K562 (cell line): Measurements from ENCODE around the gene SHISA7. TPM values are rescaled to one million over a fixed set of nuclear protein-coding genes. Genes with fewer than 3 reads are reported as not detected.

Source experiments
- ATAC-seq: fragments of 200-7000 bp; cut with Tn5 transposase; 3 replicates; pipeline ENCODE4 v1.9.1; 2020; ENCODE audit warnings: moderate library complexity
- BruUV-seq: library from RNA; stranded (reverse); fragments of 400-500 nt; replicated peaks from 2 replicates; lab custom pipeline; 2021; lab: Mats Ljungman, UMichigan
- CTCF ChIA-PET: fragments of 300-600 bp; formaldehyde crosslinking; extraction: SDS; loops from one replicate; lab custom pipeline; 2021; ENCODE audit warnings: low intra/inter-chr PET ratio; lab: Yijun Ruan, JAX
- POLR2A ChIA-PET: fragments of 300-600, 350-650 bp; sonication (Branson Sonifier 250); formaldehyde crosslinking; extraction: SDS; loops from one replicate; lab custom pipeline; 2021; ENCODE audit warnings: antibody characterized with exemption, inconsistent platforms; lab: Yijun Ruan, JAX
- DNase-seq, 4 experiments: peaks; one replicate each; pipeline versions ENCODE4 v3.0.0 to v3.0.0-alpha.2; 2011 to 2018; ENCODE audit warnings: low spot score in 3 of 4, mixed read lengths in 3 of 4; ENCODE audit errors: extremely low read depth in 1 of 4
- FAIRE-seq: peaks from 2 replicates; lab custom pipeline; 2011; peaks lifted over from hg19 to GRCh38; lab: Jason Lieb, UNC
- H2AFZ ChIP-seq: 2 replicates; pipeline ENCODE4 v1.6.0; 2011; ENCODE audit warnings: low read depth, low read length, control low read depth, inconsistent platforms
- H3K27ac ChIP-seq: fragments of 200-600 bp; 3 replicates; pipeline ENCODE4 v1.8.0; 2011; ENCODE audit warnings: low read depth, mild to moderate bottlenecking, control low read depth, inconsistent platforms, low read length, moderate library complexity, mixed read lengths; ENCODE audit errors: extremely low read depth
- H3K27me3 ChIP-seq, 2 experiments: fragments of 300-600 bp in 1 of 2; 2 replicates in 1 of 2; 3 replicates in 1 of 2; pipeline versions ENCODE4 v1.6.0 to v1.8.0; 2011; ENCODE audit warnings: inconsistent platforms in 2 of 2, low read length in 2 of 2, mild to moderate bottlenecking in 1 of 2, mixed read lengths in 1 of 2, moderate library complexity in 1 of 2; ENCODE audit not compliant: control insufficient read depth in 2 of 2, insufficient read depth in 2 of 2
- H3K36me3 ChIP-seq: fragments of 300-600 bp; 3 replicates; pipeline ENCODE4 v1.8.0; 2011; ENCODE audit warnings: mild to moderate bottlenecking, low read length, inconsistent platforms; ENCODE audit not compliant: control insufficient read depth, insufficient read depth
- H3K4me1 ChIP-seq, 2 experiments: fragments of 200-600 bp in 1 of 2; replicated peaks in 1 of 2; 2 replicates in 1 of 2; 3 replicates in 1 of 2; pipeline versions ENCODE4 v1.5.1 to v1.8.0; 2011; ENCODE audit warnings: inconsistent platforms in 2 of 2, low read length in 2 of 2, mild to moderate bottlenecking in 1 of 2, mixed read lengths in 1 of 2, moderate library complexity in 1 of 2; ENCODE audit not compliant: control insufficient read depth in 2 of 2, insufficient read depth in 2 of 2
- H3K4me2 ChIP-seq: 2 replicates; pipeline ENCODE4 v1.6.1; 2011; ENCODE audit warnings: low read length, control low read depth, inconsistent platforms, mixed read lengths; ENCODE audit not compliant: insufficient read depth
- H3K4me3 ChIP-seq: fragments of 200-600 bp; sonication (generic), shearing (Covaris generic); 2 replicates; pipeline ENCODE4 v1.5.1; 2016; ENCODE audit warnings: control low read depth, inconsistent platforms
- H3K79me2 ChIP-seq: fragments of 200-600 bp; 3 replicates; pipeline ENCODE4 v1.8.0; 2011; ENCODE audit warnings: low read length, inconsistent platforms; ENCODE audit not compliant: control insufficient read depth, insufficient read depth
- H3K9ac ChIP-seq, 2 experiments: 2 replicates each; pipeline versions ENCODE4 v1.6.0 to v1.6.1; 2011; ENCODE audit warnings: low read depth in 2 of 2, low read length in 2 of 2, control low read depth in 1 of 2, inconsistent platforms in 1 of 2, mild to moderate bottlenecking in 1 of 2, mixed read lengths in 1 of 2; ENCODE audit not compliant: insufficient read depth in 1 of 2
- H3K9me1 ChIP-seq: one replicate; pipeline ENCODE4 v1.6.0; 2011; ENCODE audit warnings: inconsistent platforms, mild to moderate bottlenecking, low read length, moderate library complexity; ENCODE audit not compliant: control insufficient read depth, insufficient read depth
- H3K9me3 ChIP-seq: replicated peaks from 2 replicates; pipeline ENCODE4 v1.5.1; 2011; ENCODE audit warnings: low read depth, low read length, inconsistent platforms; ENCODE audit not compliant: control insufficient read depth, insufficient read depth
- H4K20me1 ChIP-seq: replicated peaks from 2 replicates; pipeline ENCODE4 v1.6.1; 2011; ENCODE audit warnings: low read length, inconsistent platforms, mixed read lengths; ENCODE audit not compliant: control insufficient read depth, insufficient read depth
- CTBP1 ChIP-seq: fragments of 450-650 bp; IDR thresholded peaks from 2 replicates; pipeline ENCODE4 v1.6.1; 2016; ENCODE audit warnings: borderline replicate concordance
- E2F3 ChIP-seq: fragments of 250-450 bp; sonication (Bioruptor Pico); IDR thresholded peaks from 2 replicates; pipeline ENCODE4 v1.4.0; 2020; ENCODE audit warnings: mild to moderate bottlenecking
- NEUROD1 ChIP-seq: fragments of 150-350 bp; IDR thresholded peaks from 2 replicates; pipeline ENCODE4 v1.6.1; 2014; ENCODE audit warnings: borderline replicate concordance, low read length, low read depth; ENCODE audit not compliant: partially characterized antibody
- NFIX ChIP-seq: fragments of 250-450 bp; sonication (Bioruptor Pico); IDR thresholded peaks from 2 replicates; pipeline ENCODE4 v1.4.0; 2020; ENCODE audit warnings: low read depth, mild to moderate bottlenecking, moderate library complexity
- RFX5 ChIP-seq: IDR thresholded peaks from 2 replicates; pipeline ENCODE4 v1.6.1; 2011; ENCODE audit warnings: low read depth, mild to moderate bottlenecking, improper control_type of control experiment, low read length
- TAF7 ChIP-seq: fragments of 450-650 bp; IDR thresholded peaks from 2 replicates; pipeline ENCODE4 v1.6.1; 2016; ENCODE audit warnings: missing genetic modification characterization, missing compliant biosample characterization
- ZNF431 ChIP-seq: sonication (generic); formaldehyde crosslinking; IDR thresholded peaks from 2 replicates; pipeline ENCODE4 v1.8.0; 2022; ENCODE audit warnings: mild to moderate bottlenecking, missing genetic modification reagents
- WGBS: fragments of 100-300 bp; shearing (Covaris generic); methylation state at CpG from one replicate; pipeline ENCODE4 v1.1.6; 2016; ENCODE audit warnings: low coverage, mixed read lengths; ENCODE audit not compliant: insufficient coverage; ENCODE audit errors: missing lambda C conversion rate; 5-methylcytosine and 5-hydroxymethylcytosine counted together
- in situ Hi-C: fragments of 300-500 bp; cut with MboI; formaldehyde crosslinking; loops from 4 replicates; pipeline ENCODE4 v1.15.0; 2018; ENCODE audit warnings: inconsistent platforms, mixed read lengths
- intact Hi-C: fragments of 100-400 bp; cut with micrococcal nuclease; formaldehyde crosslinking; loops from 2 replicates; pipeline ENCODE4 v1.14.2; 2022
- polyA plus RNA-seq, 8 experiments: library from polyadenylated mRNA; depleted of rRNA in 4 of 8; stranded (reverse) in 5 of 8; unstranded in 3 of 8; fragments of >200 nt; fragmentation: Nextera tagmentation in 2 of 8; fragmentation: Illumina TruSeq in 1 of 8; extraction: Ambion mirVana in 2 of 8; extraction: Trizol in 1 of 8; gene quantifications; 2 replicates each; pipeline versions ENCODE4 v1.2.1 to v1.2.3, GENCODE V29; 2011 to 2014; ENCODE audit warnings: inconsistent platforms in 1 of 8, missing spikeins in 1 of 8
- total RNA-seq, 7 experiments: library from RNA; depleted of rRNA in 6 of 7; stranded (reverse); fragments of >200 nt in 6 of 7; fragmentation: Illumina TruSeq in 2 of 7; extraction: Trizol in 2 of 7; gene quantifications; 2 replicates each; pipeline versions ENCODE4 v1.2.1 to v1.2.3, GENCODE V29; 2011 to 2021; ENCODE audit warnings: low replicate concordance in 1 of 7
- TF ChIP-seq, protein P1 (sequence below): fragments of 250-450 bp; sonication (Bioruptor Pico); IDR thresholded peaks from 2 replicates; pipeline ENCODE4 v1.8.0; 2021; ENCODE audit warnings: mild to moderate bottlenecking, moderate library complexity
- TF ChIP-seq, protein P2 (sequence below): sonication (generic); formaldehyde crosslinking; IDR thresholded peaks from 2 replicates; pipeline ENCODE4 v1.8.1; 2023; ENCODE audit warnings: mild to moderate bottlenecking, missing genetic modification reagents

SHISA7 gene
- total and polyA plus RNA-seq, 9 of the 15 experiments (the other 6 are each of a cell fraction or from before 2014, with no cell fraction given), result 0.01 to 0.40 (median 0.07) TPM

DNA sequence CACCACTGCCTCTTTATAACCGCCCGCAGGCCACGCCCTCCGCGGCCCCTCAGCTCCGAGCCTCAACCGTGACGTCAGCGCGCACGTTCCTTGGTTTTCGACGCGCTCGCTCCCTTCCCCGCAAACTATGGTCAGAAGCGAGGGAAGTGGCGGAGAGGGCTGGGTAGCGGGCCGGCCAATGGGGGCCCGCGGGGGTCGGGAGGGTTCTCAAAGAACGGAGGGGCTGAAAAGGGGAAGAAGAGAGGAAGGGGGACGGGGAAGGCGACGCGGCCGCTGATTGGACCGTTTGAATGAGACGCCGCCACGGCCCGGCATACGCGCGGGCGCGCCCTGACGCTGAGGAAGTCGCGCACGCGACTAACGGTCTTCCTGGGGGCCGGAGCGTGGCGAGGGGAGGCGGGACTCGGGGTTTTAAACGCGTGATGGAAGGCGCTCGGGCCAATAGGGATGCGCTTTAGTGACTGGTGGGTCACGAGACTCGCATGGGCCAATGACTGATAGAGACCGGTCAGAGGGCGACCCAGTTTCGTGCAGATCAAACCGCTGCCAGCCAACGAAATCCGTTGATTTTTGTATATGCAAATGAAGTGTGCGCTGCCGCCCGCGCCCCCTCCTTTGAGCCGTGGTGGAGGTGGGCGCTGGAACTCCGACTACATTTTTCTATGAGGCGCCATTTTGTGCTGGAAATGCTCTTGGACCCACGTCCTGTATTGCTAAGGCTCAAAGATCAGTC lies 35.1 kb downstream of the SHISA7 start:
- WGBS, result under 1% methylated on average over 65 of the region's 72 CpGs
- TF ChIP-seq CTBP1 (peak; percentile 69; the same call in 1 of the 2 replicates), TAF7 (0 out of 2 replicates have a peak, but pooled peaks have one; percentile 13), NEUROD1 (peak; percentile 74), RFX5 (peak; percentile 26; the same call in 1 of the 2 replicates), NFIX (no peak), E2F3 (CRISPR knock-in tag) (peak; percentile 32; the same call in 1 of the 2 replicates), ZNF431 (CRISPR knock-in tag) (peak; percentile 72; the same call in 1 of the 2 replicates)
- TF ChIP-seq, protein P1, sequence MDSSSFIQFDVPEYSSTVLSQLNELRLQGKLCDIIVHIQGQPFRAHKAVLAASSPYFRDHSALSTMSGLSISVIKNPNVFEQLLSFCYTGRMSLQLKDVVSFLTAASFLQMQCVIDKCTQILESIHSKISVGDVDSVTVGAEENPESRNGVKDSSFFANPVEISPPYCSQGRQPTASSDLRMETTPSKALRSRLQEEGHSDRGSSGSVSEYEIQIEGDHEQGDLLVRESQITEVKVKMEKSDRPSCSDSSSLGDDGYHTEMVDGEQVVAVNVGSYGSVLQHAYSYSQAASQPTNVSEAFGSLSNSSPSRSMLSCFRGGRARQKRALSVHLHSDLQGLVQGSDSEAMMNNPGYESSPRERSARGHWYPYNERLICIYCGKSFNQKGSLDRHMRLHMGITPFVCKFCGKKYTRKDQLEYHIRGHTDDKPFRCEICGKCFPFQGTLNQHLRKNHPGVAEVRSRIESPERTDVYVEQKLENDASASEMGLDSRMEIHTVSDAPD (CRISPR knock-in tag), result no peak
- TF ChIP-seq, protein P2, sequence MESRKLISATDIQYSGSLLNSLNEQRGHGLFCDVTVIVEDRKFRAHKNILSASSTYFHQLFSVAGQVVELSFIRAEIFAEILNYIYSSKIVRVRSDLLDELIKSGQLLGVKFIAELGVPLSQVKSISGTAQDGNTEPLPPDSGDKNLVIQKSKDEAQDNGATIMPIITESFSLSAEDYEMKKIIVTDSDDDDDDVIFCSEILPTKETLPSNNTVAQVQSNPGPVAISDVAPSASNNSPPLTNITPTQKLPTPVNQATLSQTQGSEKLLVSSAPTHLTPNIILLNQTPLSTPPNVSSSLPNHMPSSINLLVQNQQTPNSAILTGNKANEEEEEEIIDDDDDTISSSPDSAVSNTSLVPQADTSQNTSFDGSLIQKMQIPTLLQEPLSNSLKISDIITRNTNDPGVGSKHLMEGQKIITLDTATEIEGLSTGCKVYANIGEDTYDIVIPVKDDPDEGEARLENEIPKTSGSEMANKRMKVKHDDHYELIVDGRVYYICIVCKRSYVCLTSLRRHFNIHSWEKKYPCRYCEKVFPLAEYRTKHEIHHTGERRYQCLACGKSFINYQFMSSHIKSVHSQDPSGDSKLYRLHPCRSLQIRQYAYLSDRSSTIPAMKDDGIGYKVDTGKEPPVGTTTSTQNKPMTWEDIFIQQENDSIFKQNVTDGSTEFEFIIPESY (CRISPR knock-in tag), result peak; percentile 60; the same call in 1 of the 2 replicates

More for the DNA sequence above, 35.1 kb downstream of the SHISA7 start:
- Histone ChIP-seq H3K79me2 (peaks cover 42% of the 10 kb centered on the region), H3K4me2 (peak overlapping the region; percentile 96), H3K9me3 (peaks cover 18% of the 10 kb centered on the region), H3K4me3 (peak overlapping the region; percentile 98), H3K27ac (peak overlapping the region; percentile 100), H3K9ac (peak overlapping the region; percentile 95 to 99), H4K20me1 (peaks cover 22% of the 10 kb centered on the region), H3K4me1 (peaks cover 19 to 38% of the 10 kb centered on the region in 2 experiments), H3K27me3 (no peaks in the 10 kb centered on the region), H2AFZ (peak overlapping the region; percentile 98), H3K9me1 (peaks cover 6% of the 10 kb centered on the region), H3K36me3 (peaks cover 37% of the 10 kb centered on the region)
- FAIRE-seq, result peak; percentile 99
- no TSS peak for BruUV-seq
- POLR2A ChIA-PET, result interaction anchor here (0.6 to 6.6 kb wide), 49 partner anchors 10 to 390 kb away, joined by 3 to 195 read pairs (median 4); partner anchors contain the start of genes DNAAF3, ISOC2, PPP1R12C and PPP6R1
- CTCF ChIA-PET, result no interaction called here
- peak; percentile 97 to 100 (median 98) for DNase-seq
- intact Hi-C loops, result no loop called here
- ATAC-seq, result peak; percentile 97
- in situ Hi-C loops, result no loop called here
